Karpas-422 (cell line): ENCODE results near the gene DOCK2. TPM values are rescaled to one million over a fixed set of nuclear protein-coding genes. Genes with fewer than 3 reads are reported as not detected.

ENCODE experiments used
- DNase-seq: peaks from one replicate; pipeline ENCODE4 v3.0.0-alpha.2; 2015
- H2AFZ ChIP-seq: fragments of 200-600 bp; sonication (generic); 2 replicates; pipeline ENCODE4 v1.6.1; 2014; ENCODE audit warnings: antibody characterized with exemption, low read length, mixed read lengths
- H3K27ac ChIP-seq: fragments of 200-600 bp; sonication (generic); 2 replicates; pipeline ENCODE4 v1.5.1; 2014; ENCODE audit warnings: mild to moderate bottlenecking, low read length, moderate library complexity
- H3K27me3 ChIP-seq: fragments of 200-600 bp; sonication (generic); 2 replicates; pipeline ENCODE4 v1.6.1; 2014; ENCODE audit warnings: low read length, mixed read lengths
- H3K36me3 ChIP-seq: fragments of 200-600 bp; sonication (generic); 2 replicates; pipeline ENCODE4 v1.6.1; 2014; ENCODE audit warnings: low read length, mixed read lengths; ENCODE audit not compliant: insufficient read depth
- H3K4me1 ChIP-seq: fragments of 200-600 bp; sonication (generic); 2 replicates; pipeline ENCODE4 v1.6.1; 2014; ENCODE audit warnings: mild to moderate bottlenecking, low read length, mixed read lengths
- H3K4me2 ChIP-seq: fragments of 200-600 bp; sonication (generic); 2 replicates; pipeline ENCODE4 v1.6.1; 2014; ENCODE audit warnings: low read length, low read depth, mild to moderate bottlenecking; ENCODE audit not compliant: poor library complexity, severe bottlenecking
- H3K4me3 ChIP-seq: fragments of 200-600 bp; sonication (generic); 2 replicates; pipeline ENCODE4 v1.5.1; 2014; ENCODE audit warnings: mild to moderate bottlenecking, antibody characterized with exemption, low read length, mixed read lengths
- H3K79me2 ChIP-seq: fragments of 200-600 bp; sonication (generic); 2 replicates; pipeline ENCODE4 v1.6.1; 2014; ENCODE audit warnings: mild to moderate bottlenecking, low read length, mixed read lengths
- H3K9ac ChIP-seq: fragments of 200-600 bp; sonication (generic); 2 replicates; pipeline ENCODE4 v1.6.0; 2014; ENCODE audit warnings: low read length
- H3K9me2 ChIP-seq: fragments of 200-600 bp; sonication (generic), shearing (Covaris generic); replicated peaks from 2 replicates; pipeline ENCODE4 v1.6.0; 2014; ENCODE audit warnings: mild to moderate bottlenecking, low read length, moderate library complexity; ENCODE audit not compliant: insufficient read depth
- H3K9me3 ChIP-seq: fragments of 300-700, 200-600 bp; sonication (generic); 2 replicates; pipeline ENCODE4 v1.6.1; 2014; ENCODE audit warnings: low read length, mixed read lengths
- H4K20me1 ChIP-seq: fragments of 200-600 bp; sonication (generic); 2 replicates; pipeline ENCODE4 v1.6.1; 2014; ENCODE audit warnings: mild to moderate bottlenecking, antibody characterized with exemption, low read length, low read depth; ENCODE audit not compliant: insufficient read depth
- total RNA-seq: library from RNA; depleted of rRNA; stranded (reverse); fragments of >200 nt; shearing (Covaris generic); gene quantifications from 2 replicates; pipeline ENCODE4 v1.2.3, GENCODE V29; 2014; ENCODE audit warnings: low replicate concordance

Gene DOCK2
- total RNA-seq, 1 experiment from 2014 or later: 255 TPM

DNA sequence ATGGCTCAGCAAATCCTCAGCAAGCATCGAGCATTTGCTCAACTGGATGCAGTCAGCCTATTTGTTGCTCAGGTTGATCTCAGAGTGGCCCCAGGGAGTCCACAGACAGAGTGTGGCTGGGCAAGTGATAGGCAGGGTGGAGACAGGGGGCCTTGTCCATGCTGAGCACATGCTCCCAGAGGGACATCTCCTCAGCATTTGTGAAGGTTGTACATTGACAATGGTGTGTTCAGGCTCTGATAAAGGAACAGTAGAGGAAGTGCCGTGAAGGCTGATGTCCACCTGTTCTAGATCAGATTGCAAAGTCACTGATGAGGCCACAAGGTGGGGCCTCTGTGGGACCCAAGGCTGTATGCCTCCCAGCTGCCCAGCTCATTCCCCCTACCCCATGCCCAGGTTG lies 418.5 kb downstream of the DOCK2 start:
- no peak for DNase-seq
- no peak overlapping the region for H2AFZ ChIP-seq
- H3K36me3 ChIP-seq: peaks cover 65% of the 10 kb centered on the region

DNA sequence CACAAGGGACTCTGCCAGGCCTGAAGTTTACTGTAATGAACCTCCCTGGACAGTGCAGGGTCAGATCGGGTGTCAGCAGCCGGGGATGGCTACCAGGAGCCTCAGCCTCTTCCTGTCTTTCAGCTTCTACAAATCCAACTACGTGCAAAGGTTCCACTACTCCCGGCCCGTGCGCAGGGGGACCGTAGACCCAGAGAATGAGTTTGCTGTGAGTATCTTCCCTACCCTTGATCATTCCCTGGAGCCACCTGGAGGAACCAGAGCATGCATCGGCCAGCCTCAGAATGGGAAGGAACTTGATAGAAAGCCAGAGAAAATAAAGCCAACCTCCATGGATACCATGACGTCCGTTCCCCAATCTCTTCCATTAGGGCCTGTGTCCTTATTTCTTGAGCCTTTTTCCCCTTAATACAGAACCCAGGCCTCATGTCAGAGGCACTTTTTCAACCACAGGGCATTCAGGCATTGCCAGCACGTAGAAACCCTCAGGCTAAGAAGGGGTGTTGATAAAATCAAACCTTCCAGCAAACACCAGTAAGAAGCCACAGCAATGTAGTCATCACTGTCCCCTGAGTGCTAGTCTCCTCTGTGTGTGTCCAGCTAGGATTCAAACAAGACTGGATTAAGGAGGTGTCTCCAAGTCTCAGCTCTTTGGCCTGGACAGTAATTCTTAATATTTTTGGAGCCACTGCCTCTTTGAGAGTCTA lies 419.6 kb downstream of the DOCK2 start:
- no peak overlapping the region for H3K9ac ChIP-seq
- H4K20me1 ChIP-seq: no peaks in the 10 kb centered on the region
- H3K4me1 ChIP-seq: no peaks in the 10 kb centered on the region
- no peak for DNase-seq
- H3K79me2 ChIP-seq: no peaks in the 10 kb centered on the region
- no peaks in the 10 kb centered on the region for H3K9me2 ChIP-seq
- no peak overlapping the region for H3K4me2 ChIP-seq
- H3K36me3 ChIP-seq: peaks cover 57% of the 10 kb centered on the region
- no peak overlapping the region for H2AFZ ChIP-seq
- no peak overlapping the region for H3K27ac ChIP-seq
- no peak overlapping the region for H3K4me3 ChIP-seq
- peaks cover 7% of the 10 kb centered on the region for H3K9me3 ChIP-seq
- H3K27me3 ChIP-seq: no peaks in the 10 kb centered on the region

More for the DNA sequence above, 418.5 kb downstream of the DOCK2 start:
- Histone ChIP-seq H3K79me2 (no peaks in the 10 kb centered on the region), H3K27ac (no peak overlapping the region), H3K4me2 (no peak overlapping the region), H4K20me1 (no peaks in the 10 kb centered on the region), H3K4me1 (no peaks in the 10 kb centered on the region), H3K4me3 (no peak overlapping the region), H3K9me2 (no peaks in the 10 kb centered on the region), H3K27me3 (no peaks in the 10 kb centered on the region), H3K9ac (no peak overlapping the region), H3K9me3 (peaks cover 7% of the 10 kb centered on the region)

DNA sequence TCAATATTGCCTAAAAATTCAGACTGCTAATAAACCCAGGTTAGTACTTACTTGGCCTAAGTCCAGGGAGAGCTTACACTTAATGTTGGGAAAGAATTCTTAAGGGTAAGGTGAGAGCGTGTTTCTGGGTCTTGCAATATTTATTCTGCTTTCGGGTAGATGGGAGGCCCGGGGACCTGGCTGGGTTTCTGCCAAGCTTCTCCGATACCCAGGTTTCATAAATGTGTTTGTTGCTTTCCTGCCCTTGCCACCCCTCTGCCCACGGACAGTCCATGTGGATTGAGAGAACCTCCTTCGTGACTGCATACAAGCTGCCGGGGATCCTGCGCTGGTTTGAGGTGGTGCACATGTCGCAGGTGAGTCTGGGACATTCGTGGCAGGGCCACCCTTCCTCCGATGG lies 420.2 kb downstream of the DOCK2 start:
- Histone ChIP-seq H2AFZ (no peak overlapping the region), H3K4me2 (no peak overlapping the region), H4K20me1 (no peaks in the 10 kb centered on the region), H3K27ac (no peak overlapping the region), H3K79me2 (no peaks in the 10 kb centered on the region), H3K4me1 (no peaks in the 10 kb centered on the region), H3K9me2 (no peaks in the 10 kb centered on the region), H3K36me3 (peaks cover 59% of the 10 kb centered on the region), H3K27me3 (no peaks in the 10 kb centered on the region), H3K4me3 (no peak overlapping the region), H3K9me3 (peaks cover 7% of the 10 kb centered on the region), H3K9ac (no peak overlapping the region)
- DNase-seq: no peak

DNA sequence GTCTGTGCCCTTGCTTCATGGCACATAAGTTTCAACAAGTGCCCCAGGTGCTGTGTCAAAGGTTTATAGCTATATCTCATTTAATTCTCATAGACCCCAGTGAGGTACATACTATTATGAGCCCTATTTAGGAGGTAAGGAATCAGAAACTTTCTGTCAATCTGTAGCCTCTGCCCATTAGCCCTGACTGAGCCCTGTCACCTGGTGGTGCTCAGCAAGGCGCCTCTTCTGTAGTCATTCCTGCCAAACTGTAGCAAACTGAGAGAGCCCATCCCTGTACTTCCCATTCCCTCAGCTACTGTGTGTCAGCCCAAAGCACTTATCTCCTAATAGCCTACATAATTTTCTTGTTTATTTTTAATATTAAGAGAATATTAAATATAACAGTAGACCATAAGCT lies 422.1 kb downstream of the DOCK2 start:
- no peaks in the 10 kb centered on the region for H3K27me3 ChIP-seq
- no peak overlapping the region for H3K27ac ChIP-seq
- peaks cover 68% of the 10 kb centered on the region for H3K36me3 ChIP-seq
- no peak overlapping the region for H3K9ac ChIP-seq
- H3K9me3 ChIP-seq: peaks cover 7% of the 10 kb centered on the region
- H3K79me2 ChIP-seq: no peaks in the 10 kb centered on the region
- H3K9me2 ChIP-seq: no peaks in the 10 kb centered on the region
- H3K4me1 ChIP-seq: no peaks in the 10 kb centered on the region
- no peak overlapping the region for H3K4me3 ChIP-seq
- H4K20me1 ChIP-seq: no peaks in the 10 kb centered on the region
- no peak overlapping the region for H3K4me2 ChIP-seq
- H2AFZ ChIP-seq: no peak overlapping the region
- DNase-seq: no peak

DNA sequence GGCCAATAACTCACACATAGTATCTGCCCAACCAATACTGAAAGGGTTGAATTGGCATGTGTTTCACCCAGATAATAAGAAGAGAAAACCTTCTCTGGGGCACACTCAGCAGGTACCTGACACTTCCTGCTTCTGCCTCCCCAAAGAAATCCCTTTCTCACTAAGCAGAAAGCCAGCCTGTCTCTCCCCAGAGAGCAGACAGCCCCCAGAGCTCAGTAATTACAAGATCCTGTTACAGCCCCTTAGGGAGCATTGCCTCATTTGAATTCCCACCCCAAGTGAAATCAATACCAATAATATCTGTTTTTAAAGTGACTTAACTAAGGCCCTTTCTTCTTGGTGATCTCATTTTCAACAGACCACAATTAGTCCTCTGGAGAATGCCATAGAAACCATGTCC lies 430.1 kb downstream of the DOCK2 start:
- H3K4me2 ChIP-seq: peak overlapping the region; percentile 69
- DNase-seq: peak; percentile 93
- H3K4me3 ChIP-seq: peak overlapping the region; percentile 44
- H3K27me3 ChIP-seq: no peaks in the 10 kb centered on the region
- no peaks in the 10 kb centered on the region for H4K20me1 ChIP-seq
- H3K9ac ChIP-seq: peak overlapping the region; percentile 58
- peaks cover 62% of the 10 kb centered on the region for H3K4me1 ChIP-seq
- no peaks in the 10 kb centered on the region for H3K79me2 ChIP-seq
- peak overlapping the region; percentile 94 for H3K27ac ChIP-seq
- H3K36me3 ChIP-seq: peaks cover 44% of the 10 kb centered on the region
- no peaks in the 10 kb centered on the region for H3K9me2 ChIP-seq
- H3K9me3 ChIP-seq: no peaks in the 10 kb centered on the region
- H2AFZ ChIP-seq: no peak overlapping the region

DNA sequence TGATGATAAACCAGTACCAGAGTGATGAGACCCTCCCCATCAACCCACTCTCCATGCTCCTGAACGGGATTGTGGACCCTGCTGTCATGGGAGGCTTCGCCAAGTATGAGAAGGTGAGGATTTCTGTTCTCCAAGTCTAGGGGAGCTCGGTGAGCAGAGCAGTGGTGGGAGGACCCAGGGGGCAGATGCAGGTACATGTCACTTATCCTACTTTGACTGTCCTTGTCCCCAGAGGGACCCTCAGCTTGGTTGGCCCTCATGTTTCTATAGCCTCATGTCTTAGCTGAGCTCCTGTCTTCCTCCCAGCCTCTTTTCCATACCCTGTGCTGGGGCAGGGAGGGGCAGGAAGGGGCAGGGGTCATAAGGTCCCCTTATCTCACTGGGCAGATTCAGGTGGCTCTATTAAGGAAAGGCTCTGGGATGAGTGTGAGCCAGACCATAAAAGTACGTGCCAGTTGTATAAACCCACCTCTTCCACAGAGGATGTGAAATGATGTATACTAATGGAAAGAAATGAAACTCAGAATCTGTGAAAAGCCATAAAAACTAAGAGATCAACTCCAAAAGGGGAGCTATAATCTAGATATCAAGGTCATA lies 430.6 kb downstream of the DOCK2 start:
- peak overlapping the region; percentile 58 for H3K9ac ChIP-seq
- peaks cover 39% of the 10 kb centered on the region for H3K36me3 ChIP-seq
- no peak overlapping the region for H2AFZ ChIP-seq
- H3K27ac ChIP-seq: peak overlapping the region; percentile 94
- H3K4me3 ChIP-seq: peak overlapping the region; percentile 44
- peak overlapping the region; percentile 69 for H3K4me2 ChIP-seq
- H3K9me3 ChIP-seq: no peaks in the 10 kb centered on the region
- H3K79me2 ChIP-seq: no peaks in the 10 kb centered on the region
- H3K4me1 ChIP-seq: peaks cover 67% of the 10 kb centered on the region
- peak; percentile 82 for DNase-seq
- no peaks in the 10 kb centered on the region for H4K20me1 ChIP-seq
- no peaks in the 10 kb centered on the region for H3K9me2 ChIP-seq
- no peaks in the 10 kb centered on the region for H3K27me3 ChIP-seq

DNA sequence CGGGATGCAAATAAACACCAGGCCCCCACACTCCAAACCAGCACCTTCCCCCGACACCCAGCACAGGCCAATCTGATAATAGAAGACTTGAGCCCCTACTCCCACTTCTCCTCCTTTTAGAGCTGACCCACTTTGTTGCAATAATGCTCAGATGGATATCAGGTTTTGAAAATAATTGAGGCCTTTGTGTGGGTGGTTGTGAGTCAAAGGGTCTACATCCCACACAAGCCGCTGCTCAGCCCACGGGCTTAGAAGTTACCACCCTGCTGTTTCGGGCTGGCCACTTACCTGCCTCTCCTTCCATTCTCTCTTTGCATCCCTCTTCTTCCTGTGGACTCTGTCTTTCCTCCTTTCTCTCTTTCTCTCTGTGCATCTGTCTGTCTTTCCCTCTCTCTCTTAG lies 432.4 kb downstream of the DOCK2 start:
- Histone ChIP-seq H3K4me3 (no peak overlapping the region), H3K9me3 (no peaks in the 10 kb centered on the region), H4K20me1 (no peaks in the 10 kb centered on the region), H3K27ac (peak overlapping the region; percentile 94), H3K9me2 (no peaks in the 10 kb centered on the region), H3K9ac (no peak overlapping the region; the same call in 1 of the 2 replicates), H2AFZ (no peak overlapping the region), H3K4me1 (peaks cover 73% of the 10 kb centered on the region), H3K79me2 (peaks cover 5% of the 10 kb centered on the region; the same call in 1 of the 2 replicates), H3K4me2 (peak overlapping the region; percentile 69), H3K27me3 (no peaks in the 10 kb centered on the region), H3K36me3 (peaks cover 22% of the 10 kb centered on the region)
- no peak for DNase-seq

DNA sequence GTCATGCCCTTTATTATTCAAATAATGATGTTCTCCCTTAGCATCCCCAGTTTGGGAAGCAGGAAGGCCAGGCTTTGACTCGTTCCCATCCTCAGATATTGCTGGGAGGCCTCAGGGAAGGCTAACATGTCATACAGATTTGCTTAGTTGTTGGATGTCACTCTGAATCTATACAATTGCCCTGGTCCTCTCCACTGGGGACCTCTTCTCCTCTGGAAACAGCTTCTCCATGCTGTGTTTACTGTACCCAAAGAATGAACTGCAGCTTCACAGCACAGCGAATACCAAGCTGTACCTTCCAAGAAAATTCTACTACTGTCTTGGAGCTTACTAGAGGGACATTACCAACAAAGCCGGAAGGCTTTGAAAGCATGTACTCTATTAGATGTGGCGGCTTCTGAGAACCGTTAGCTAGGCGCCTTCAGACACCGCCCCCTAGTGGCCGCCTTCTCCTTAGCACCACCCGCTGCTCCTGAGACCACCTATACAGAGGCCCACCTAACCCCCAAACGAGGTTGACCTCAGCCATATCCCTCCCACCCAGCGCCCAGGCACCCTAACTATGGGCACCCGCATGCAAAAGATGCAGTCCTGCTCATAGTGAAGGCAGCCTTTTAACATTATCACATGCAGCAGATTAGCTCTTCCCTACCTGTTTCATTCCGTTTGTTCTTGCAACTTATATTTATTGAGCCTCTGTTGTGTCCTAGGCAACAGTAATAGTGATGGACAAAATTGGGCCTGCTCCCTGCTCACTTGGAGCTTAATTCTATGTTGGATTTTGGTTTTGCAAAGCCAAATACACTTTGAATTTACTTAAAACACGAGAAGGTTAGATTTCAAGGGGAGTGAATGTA lies 433.7 kb downstream of the DOCK2 start:
- Histone ChIP-seq H3K27ac (peak overlapping the region; percentile 94; the same call in 1 of the 2 replicates), H3K9me2 (no peaks in the 10 kb centered on the region), H3K4me3 (no peak overlapping the region), H3K36me3 (peaks cover 20% of the 10 kb centered on the region), H2AFZ (no peak overlapping the region), H4K20me1 (no peaks in the 10 kb centered on the region), H3K4me2 (no peak overlapping the region), H3K79me2 (peaks cover 8% of the 10 kb centered on the region; the same call in 1 of the 2 replicates), H3K9ac (no peak overlapping the region), H3K9me3 (no peaks in the 10 kb centered on the region), H3K27me3 (no peaks in the 10 kb centered on the region), H3K4me1 (peaks cover 60% of the 10 kb centered on the region)
- DNase-seq: peak; percentile 56
